Fibroblast of gingiva (primary cell): ENCODE measurements around the gene WHRN.

Experiments used
- DNase-seq: peaks from one replicate; pipeline ENCODE4 v3.0.0-alpha.2; 2011; ENCODE audit warnings: low read depth

WHRN gene

GRCh38 chr9:114448706-114449105 is 56.6 kb downstream of the WHRN start:
- peak; percentile 9 for DNase-seq

GRCh38 chr9:114446672-114447450 is 58.4 kb downstream of the WHRN start:
- no peak for DNase-seq

- DNase-seq, result peak; percentile 26
Measured at GRCh38 chr9:114446036-114446435, 59.2 kb downstream of the WHRN start.

- DNase-seq, result no peak
Measured at GRCh38 chr9:114445616-114446015, 59.7 kb downstream of the WHRN start.

GRCh38 chr9:114442022-114442421 is 63.3 kb downstream of the WHRN start:
- no peak for DNase-seq

GRCh38 chr9:114437401-114437893 is 67.8 kb downstream of the WHRN start:
- no peak for DNase-seq

GRCh38 chr9:114434878-114435311 is 70.4 kb downstream of the WHRN start:
- DNase-seq, result peak; percentile 16

GRCh38 chr9:114433720-114434255 is 71.5 kb downstream of the WHRN start:
- no peak for DNase-seq

- no peak for DNase-seq
Measured at GRCh38 chr9:114433086-114433485, 72.2 kb downstream of the WHRN start.

- no peak for DNase-seq
Measured at GRCh38 chr9:114432323-114433067, 72.8 kb downstream of the WHRN start.

GRCh38 chr9:114431770-114432169 is 73.5 kb downstream of the WHRN start:
- DNase-seq, result no peak

- no peak for DNase-seq
Measured at GRCh38 chr9:114431003-114431402, 74.3 kb downstream of the WHRN start.

GRCh38 chr9:114430457-114430856 is 74.8 kb downstream of the WHRN start:
- no peak for DNase-seq

- DNase-seq, result no peak
Measured at GRCh38 chr9:114429488-114429887, 75.8 kb downstream of the WHRN start.

GRCh38 chr9:114428466-114428865 is 76.8 kb downstream of the WHRN start:
- DNase-seq, result no peak

- DNase-seq, result no peak
Measured at GRCh38 chr9:114427644-114428043, 77.6 kb downstream of the WHRN start.

GRCh38 chr9:114426046-114426948 is 79.0 kb downstream of the WHRN start:
- DNase-seq, result no peak

- DNase-seq, result no peak
Measured at GRCh38 chr9:114425126-114425525, 80.1 kb downstream of the WHRN start.

GRCh38 chr9:114424126-114424525 is 81.1 kb downstream of the WHRN start:
- DNase-seq, result no peak

- no peak for DNase-seq
Measured at GRCh38 chr9:114423181-114423580, 82.1 kb downstream of the WHRN start.

- DNase-seq, result no peak
Measured at GRCh38 chr9:114421147-114421546, 84.1 kb downstream of the WHRN start.

GRCh38 chr9:114419796-114420195 is 85.5 kb downstream of the WHRN start:
- no peak for DNase-seq
